IMR-90 (cell line): Measurements from ENCODE around the gene ABL1. TPM values are rescaled to one million over a fixed set of nuclear protein-coding genes. Genes with fewer than 3 reads are reported as not detected.

Source experiments
- ATAC-seq: fragments of 200-7000 bp; cut with Tn5 transposase; 2 replicates; pipeline ENCODE4 v1.9.1; 2020; ENCODE audit warnings: low read depth, mild to moderate bottlenecking, moderate library complexity
- BruUV-seq: library from RNA; stranded (reverse); fragments of 400-500 nt; replicated peaks from 2 replicates; lab custom pipeline; 2021; lab: Mats Ljungman, UMichigan
- CTCF ChIA-PET: fragments of 300-600 bp; formaldehyde crosslinking; extraction: SDS; loops from one replicate; lab custom pipeline; 2021; ENCODE audit warnings: antibody characterized with exemption; lab: Yijun Ruan, JAX
- POLR2A ChIA-PET: fragments of 300-600 bp; sonication (Branson Sonifier 250); formaldehyde crosslinking; loops from one replicate; lab custom pipeline; 2022; ENCODE audit warnings: antibody characterized with exemption; ENCODE audit not compliant: unreplicated experiment; lab: Charles Lee
- DNase-seq: peaks from one replicate; pipeline ENCODE4 v3.0.0; 2013
- H2AFZ ChIP-seq: replicated peaks from 2 replicates; pipeline ENCODE3; 2013; ENCODE audit warnings: low read length, mild to moderate bottlenecking; ENCODE audit not compliant: poor library complexity
- H2AK5ac ChIP-seq: 2 replicates; pipeline ENCODE4 v1.6.1; 2013; ENCODE audit warnings: low read depth, low read length, inconsistent platforms
- H2AK9ac ChIP-seq: replicated peaks from 2 replicates; pipeline ENCODE3; 2013; ENCODE audit warnings: mild to moderate bottlenecking, low read depth, low read length, moderate library complexity; ENCODE audit not compliant: poor library complexity
- H2BK120ac ChIP-seq: 2 replicates; pipeline ENCODE4 v1.6.1; 2013; ENCODE audit warnings: low read depth, low read length, inconsistent platforms
- H2BK15ac ChIP-seq: 3 replicates; pipeline ENCODE4 v1.6.1; 2013; ENCODE audit warnings: low read depth, low read length, inconsistent platforms
- H2BK20ac ChIP-seq: 2 replicates; pipeline ENCODE4 v1.6.1; 2013; ENCODE audit warnings: low read depth, mild to moderate bottlenecking, inconsistent platforms, low read length, moderate library complexity
- H2BK5ac ChIP-seq: 2 replicates; pipeline ENCODE4 v1.6.1; 2013; ENCODE audit warnings: mild to moderate bottlenecking, low read depth, low read length, inconsistent platforms; ENCODE audit not compliant: poor library complexity, severe bottlenecking
- H3K14ac ChIP-seq: replicated peaks from 2 replicates; pipeline ENCODE4 v1.6.1; 2013; ENCODE audit warnings: low read depth, low read length, inconsistent platforms
- H3K18ac ChIP-seq: 2 replicates; pipeline ENCODE4 v1.6.1; 2013; ENCODE audit warnings: low read depth, low read length, control low read depth
- H3K23ac ChIP-seq: 2 replicates; pipeline ENCODE4 v1.6.1; 2013; ENCODE audit warnings: low read depth, low read length, inconsistent platforms
- H3K27ac ChIP-seq: 2 replicates; pipeline ENCODE4 v1.5.1; 2013; ENCODE audit warnings: mild to moderate bottlenecking, control low read depth, low read length; ENCODE audit not compliant: insufficient read depth
- H3K27me3 ChIP-seq: 2 replicates; pipeline ENCODE4 v1.6.1; 2013; ENCODE audit warnings: low read length; ENCODE audit not compliant: control insufficient read depth, insufficient read depth
- H3K36me3 ChIP-seq: 2 replicates; pipeline ENCODE4 v1.6.1; 2013; ENCODE audit warnings: low read length, mixed read lengths; ENCODE audit not compliant: control insufficient read depth, insufficient read depth
- H3K4ac ChIP-seq: 2 replicates; pipeline ENCODE4 v1.6.1; 2013; ENCODE audit warnings: low read depth, low read length, inconsistent platforms
- H3K4me1 ChIP-seq: 2 replicates; pipeline ENCODE4 v1.6.1; 2013; ENCODE audit warnings: low read length, mixed read lengths; ENCODE audit not compliant: control insufficient read depth, insufficient read depth
- H3K4me2 ChIP-seq: 2 replicates; pipeline ENCODE4 v1.6.1; 2013; ENCODE audit warnings: low read depth, mild to moderate bottlenecking, control low read depth, low read length, moderate library complexity
- H3K4me3 ChIP-seq: 2 replicates; pipeline ENCODE4 v1.5.1; 2013; ENCODE audit warnings: low read depth, mild to moderate bottlenecking, control low read depth, low read length, moderate library complexity; ENCODE audit not compliant: insufficient read depth
- H3K56ac ChIP-seq: 2 replicates; pipeline ENCODE4 v1.6.1; 2013; ENCODE audit warnings: low read length, inconsistent platforms; ENCODE audit not compliant: insufficient read depth; ENCODE audit errors: extremely low read depth
- H3K79me1 ChIP-seq, 2 experiments: 2 replicates each; pipeline ENCODE4 v1.6.1; 2013; ENCODE audit warnings: low read length in 2 of 2, inconsistent platforms in 1 of 2, low read depth in 1 of 2
- H3K9ac ChIP-seq: 2 replicates; pipeline ENCODE4 v1.6.1; 2013; ENCODE audit warnings: low read depth, low read length, control low read depth
- H3K9me1 ChIP-seq: 2 replicates; pipeline ENCODE4 v1.6.1; 2013; ENCODE audit warnings: low read length, inconsistent platforms; ENCODE audit not compliant: insufficient read depth
- H3K9me3 ChIP-seq: 2 replicates; pipeline ENCODE4 v1.6.1; 2013; ENCODE audit warnings: low read length; ENCODE audit not compliant: control insufficient read depth, insufficient read depth
- H4K20me1 ChIP-seq: 2 replicates; pipeline ENCODE4 v1.6.1; 2013; ENCODE audit warnings: low read length, inconsistent platforms; ENCODE audit not compliant: insufficient read depth
- H4K5ac ChIP-seq: 2 replicates; pipeline ENCODE4 v1.6.1; 2013; ENCODE audit warnings: mild to moderate bottlenecking, low read depth, low read length, control low read depth
- H4K8ac ChIP-seq, 2 experiments: 2 replicates each; pipeline ENCODE4 v1.6.1; 2013; ENCODE audit warnings: low read depth in 2 of 2, low read length in 2 of 2, control low read depth in 1 of 2, inconsistent platforms in 1 of 2
- H4K91ac ChIP-seq: 2 replicates; pipeline ENCODE4 v1.6.1; 2013; ENCODE audit warnings: low read depth, low read length, inconsistent platforms; ENCODE audit not compliant: insufficient read depth
- CEBPB ChIP-seq: IDR thresholded peaks from 2 replicates; pipeline ENCODE4 v1.6.1; 2012; ENCODE audit warnings: low read depth, low read length, improper control_type of control experiment
- CHD1 ChIP-seq: IDR thresholded peaks from 2 replicates; pipeline ENCODE4 v1.6.1; 2012; ENCODE audit warnings: low read depth, low read length, improper control_type of control experiment
- FOS ChIP-seq: fragments of 150-350 bp; IDR thresholded peaks from 2 replicates; pipeline ENCODE4 v1.6.1; 2016; ENCODE audit warnings: low read depth, low read length
- MAFK ChIP-seq: IDR thresholded peaks from 2 replicates; pipeline ENCODE4 v1.6.1; 2012; ENCODE audit warnings: low read depth, low read length, improper control_type of control experiment
- MAZ ChIP-seq: IDR thresholded peaks from 2 replicates; pipeline ENCODE4 v1.6.1; 2012; ENCODE audit warnings: low read depth, mild to moderate bottlenecking, low read length, improper control_type of control experiment, moderate library complexity, borderline replicate concordance
- MXI1 ChIP-seq: IDR thresholded peaks from 2 replicates; pipeline ENCODE4 v1.6.1; 2012; ENCODE audit warnings: low read depth, mild to moderate bottlenecking, low read length, moderate library complexity, borderline replicate concordance
- NFE2L2 ChIP-seq: fragments of 150-350 bp; IDR thresholded peaks from 2 replicates; pipeline ENCODE4 v1.6.1; 2016; ENCODE audit warnings: low read depth, mild to moderate bottlenecking, low read length
- POLR2A ChIP-seq: IDR thresholded peaks from 2 replicates; pipeline ENCODE4 v1.6.1; 2012; ENCODE audit warnings: mild to moderate bottlenecking, low read depth, low read length
- RAD21 ChIP-seq: IDR thresholded peaks from 2 replicates; pipeline ENCODE4 v1.6.1; 2012; ENCODE audit warnings: low read length, improper control_type of control experiment
- RCOR1 ChIP-seq: IDR thresholded peaks from 2 replicates; pipeline ENCODE4 v1.6.1; 2012; ENCODE audit warnings: mild to moderate bottlenecking, low read length, improper control_type of control experiment; ENCODE audit not compliant: insufficient replicate concordance
- RFX5 ChIP-seq: IDR thresholded peaks from 2 replicates; pipeline ENCODE4 v1.8.0; 2012; ENCODE audit warnings: low read depth, mild to moderate bottlenecking, low read length, moderate library complexity
- SMC3 ChIP-seq: fragments of 150-350 bp; IDR thresholded peaks from 2 replicates; pipeline ENCODE4 v1.6.1; 2016; ENCODE audit warnings: low read depth, mild to moderate bottlenecking, antibody characterized with exemption, low read length, moderate library complexity
- WGBS, 2 experiments: methylation state at CpG; one replicate each; pipeline versions ENCODE4 v1.1.5 to v1.1.7; 2013; ENCODE audit warnings: missing lambda C conversion rate in 2 of 2; ENCODE audit not compliant: insufficient read length in 1 of 2; ENCODE audit errors: extremely low coverage in 2 of 2; 5-methylcytosine and 5-hydroxymethylcytosine counted together
- dilution Hi-C: fragments of 300-500 bp; cut with HindIII; formaldehyde crosslinking; loops from one replicate; pipeline ENCODE4 v1.14.3; 2018; ENCODE audit warnings: low sequenced_read_pairs; ENCODE audit not compliant: unreplicated experiment
- in situ Hi-C: fragments of 300-500 bp; cut with MboI; formaldehyde crosslinking; loops from 3 replicates; pipeline ENCODE4 v1.14.3; 2019; ENCODE audit warnings: low sequenced_read_pairs, inconsistent platforms, mixed read lengths
- intact Hi-C: fragments of 100-400 bp; cut with micrococcal nuclease; formaldehyde crosslinking; loops from 2 replicates; pipeline ENCODE4 v1.10.0; 2022
- polyA plus RNA-seq, 3 experiments: library from polyadenylated mRNA; depleted of rRNA; stranded (reverse); fragments of >200 nt; gene quantifications; 2 replicates each; pipeline ENCODE4 v1.2.3, GENCODE V29; 2012; ENCODE audit warnings: low replicate concordance in 1 of 3
- total RNA-seq: library from RNA; depleted of rRNA; stranded (reverse); fragments of >200 nt; gene quantifications from 2 replicates; pipeline ENCODE4 v1.2.3, GENCODE V29; 2012
- TF ChIP-seq, protein P1 (sequence below): fragments of 150-350 bp; IDR thresholded peaks from 2 replicates; pipeline ENCODE4 v1.6.1; 2016; ENCODE audit warnings: low read depth, mild to moderate bottlenecking, low read length, moderate library complexity, borderline replicate concordance
- TF ChIP-seq, protein P2 (sequence below): conservative IDR thresholded peaks from 2 replicates; pipeline ENCODE4 v1.5.1; 2012; ENCODE audit warnings: mild to moderate bottlenecking, low read depth, low read length, improper control_type of control experiment

ABL1 gene
- total and polyA plus RNA-seq, 2 of the 4 experiments (the other 2 are of a cell fraction) = 33.7 to 49.1 TPM

DNA sequence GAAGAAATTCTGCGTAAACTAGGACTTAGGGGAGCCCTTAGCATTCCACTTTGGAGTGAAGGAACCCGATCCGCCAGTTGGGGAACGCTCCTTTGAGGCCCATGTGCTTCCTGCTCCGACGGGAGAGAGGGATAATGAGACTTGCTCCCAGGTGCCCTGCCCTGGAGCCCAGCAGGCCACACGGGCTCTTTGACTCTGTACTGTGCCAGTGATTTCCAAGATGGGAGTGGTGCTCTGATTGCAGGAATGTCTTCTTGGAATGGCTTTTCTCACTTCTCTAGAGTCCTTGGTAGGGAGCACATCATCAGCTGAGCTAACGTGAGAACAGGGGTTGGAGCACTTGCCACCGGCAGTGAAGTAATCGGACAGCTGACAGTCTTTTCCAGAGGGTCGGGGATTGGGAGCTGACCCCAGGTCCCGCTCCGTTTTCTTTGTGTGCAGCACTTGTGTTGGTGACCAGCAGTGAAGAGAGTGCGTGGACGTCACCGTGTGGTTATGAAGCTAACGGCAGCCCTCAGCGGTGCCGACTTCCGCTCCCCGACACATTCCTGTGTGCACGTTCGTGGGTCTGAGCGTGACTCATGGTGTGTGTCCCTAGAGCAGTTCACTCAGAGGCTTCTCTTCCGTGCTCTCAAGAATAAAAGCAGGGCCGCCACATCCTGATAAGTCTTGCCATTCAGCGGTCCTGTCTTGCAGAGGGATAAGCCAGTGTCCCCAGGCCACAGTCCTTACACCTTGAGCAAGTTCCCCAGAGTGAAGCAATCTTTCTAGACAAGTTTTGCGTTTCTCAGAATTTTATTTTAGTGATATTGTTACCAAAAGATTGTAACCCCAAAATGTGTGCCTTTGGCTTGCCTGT, 25.6 kb downstream of the ABL1 start:
- CTCF ChIA-PET = interaction anchor here (0.7 kb wide), 1 partner anchor 151 kb away, joined by 3 read pairs; no protein-coding TSS in a partner anchor
- Histone ChIP-seq H3K27ac (peak overlapping the region; percentile 53), H2BK5ac (peak overlapping the region; percentile 85), H3K4me2 (peak overlapping the region; percentile 58), H2BK20ac (peak overlapping the region; percentile 40), H4K91ac (peak overlapping the region; percentile 74), H2AK5ac (peak overlapping the region; percentile 75), H2BK120ac (peak overlapping the region; percentile 79), H3K79me1 (peaks cover 36 to 89% of the 10 kb centered on the region in 2 experiments), H3K56ac (peak overlapping the region; percentile 64; the same call in 1 of the 2 replicates), H3K9me1 (peaks cover 23% of the 10 kb centered on the region), H3K9me3 (no peaks in the 10 kb centered on the region), H3K4ac (peak overlapping the region; percentile 86), H4K20me1 (peaks cover 73% of the 10 kb centered on the region), H3K27me3 (no peaks in the 10 kb centered on the region), H3K9ac (peak overlapping the region; percentile 36; the same call in 1 of the 2 replicates), H3K36me3 (peaks cover 55% of the 10 kb centered on the region), H3K14ac (peak overlapping the region; percentile 56), H3K4me3 (no peak overlapping the region), H4K5ac (peak overlapping the region; percentile 27), H3K18ac (peak overlapping the region; percentile 40), H4K8ac (peak overlapping the region; percentile 13 to 79; a peak in 3 of 4 replicates), H3K23ac (peak overlapping the region; percentile 57), H2AFZ (peak overlapping the region; percentile 63), H2AK9ac (peak overlapping the region; percentile 83), H2BK15ac (peak overlapping the region; percentile 24; the same call in 2 of the 3 replicates), H3K4me1 (peaks cover 35% of the 10 kb centered on the region)
- TSS peak; percentile 62 for BruUV-seq
- in situ Hi-C loops (loop anchor here (5.0 kb wide), 1 partner anchor 153 kb away; no protein-coding TSS in a partner anchor), dilution Hi-C loops (no loop called here), intact Hi-C loops (loop anchor here (1.0 to 2.0 kb wide), 3 partner anchors 13 to 146 kb away; no protein-coding TSS in a partner anchor)
- DNase-seq = peak; percentile 99
- POLR2A ChIA-PET = interaction anchor here (0.6 kb wide), 1 partner anchor 97 kb away, joined by 3 read pairs; no protein-coding TSS in a partner anchor
- ATAC-seq = peak; percentile 87
- WGBS, 2 experiments = 19% methylated on average over 18 of the region's 28 CpGs; no CpG with 5 or more reads in 1 of the 2 experiments
- TF ChIP-seq, protein P1, sequence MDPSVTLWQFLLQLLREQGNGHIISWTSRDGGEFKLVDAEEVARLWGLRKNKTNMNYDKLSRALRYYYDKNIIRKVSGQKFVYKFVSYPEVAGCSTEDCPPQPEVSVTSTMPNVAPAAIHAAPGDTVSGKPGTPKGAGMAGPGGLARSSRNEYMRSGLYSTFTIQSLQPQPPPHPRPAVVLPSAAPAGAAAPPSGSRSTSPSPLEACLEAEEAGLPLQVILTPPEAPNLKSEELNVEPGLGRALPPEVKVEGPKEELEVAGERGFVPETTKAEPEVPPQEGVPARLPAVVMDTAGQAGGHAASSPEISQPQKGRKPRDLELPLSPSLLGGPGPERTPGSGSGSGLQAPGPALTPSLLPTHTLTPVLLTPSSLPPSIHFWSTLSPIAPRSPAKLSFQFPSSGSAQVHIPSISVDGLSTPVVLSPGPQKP = no peak
- TF ChIP-seq RFX5 (no peak), RCOR1 (peak; percentile 56), MXI1 (no peak; the same call in 1 of the 2 replicates), RAD21 (peak; percentile 73), FOS (peak; percentile 97), POLR2A (peak; percentile 88), CHD1 (peak; percentile 79), MAFK (no peak), MAZ (no peak; the same call in 1 of the 2 replicates), CEBPB (peak; percentile 72), SMC3 (peak; percentile 59), NFE2L2 (peak; percentile 27; the same call in 1 of the 2 replicates)
- TF ChIP-seq, protein P2, sequence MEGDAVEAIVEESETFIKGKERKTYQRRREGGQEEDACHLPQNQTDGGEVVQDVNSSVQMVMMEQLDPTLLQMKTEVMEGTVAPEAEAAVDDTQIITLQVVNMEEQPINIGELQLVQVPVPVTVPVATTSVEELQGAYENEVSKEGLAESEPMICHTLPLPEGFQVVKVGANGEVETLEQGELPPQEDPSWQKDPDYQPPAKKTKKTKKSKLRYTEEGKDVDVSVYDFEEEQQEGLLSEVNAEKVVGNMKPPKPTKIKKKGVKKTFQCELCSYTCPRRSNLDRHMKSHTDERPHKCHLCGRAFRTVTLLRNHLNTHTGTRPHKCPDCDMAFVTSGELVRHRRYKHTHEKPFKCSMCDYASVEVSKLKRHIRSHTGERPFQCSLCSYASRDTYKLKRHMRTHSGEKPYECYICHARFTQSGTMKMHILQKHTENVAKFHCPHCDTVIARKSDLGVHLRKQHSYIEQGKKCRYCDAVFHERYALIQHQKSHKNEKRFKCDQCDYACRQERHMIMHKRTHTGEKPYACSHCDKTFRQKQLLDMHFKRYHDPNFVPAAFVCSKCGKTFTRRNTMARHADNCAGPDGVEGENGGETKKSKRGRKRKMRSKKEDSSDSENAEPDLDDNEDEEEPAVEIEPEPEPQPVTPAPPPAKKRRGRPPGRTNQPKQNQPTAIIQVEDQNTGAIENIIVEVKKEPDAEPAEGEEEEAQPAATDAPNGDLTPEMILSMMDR = peak; percentile 55
